DND-41 (cell line): Measurements from ENCODE around the gene FIGLA.

Experiments
- ATAC-seq: fragments of 200-7000 bp; cut with Tn5 transposase; 3 replicates; pipeline ENCODE4 v1.9.1; 2021; ENCODE audit warnings: low read depth; ENCODE audit not compliant: insufficient read depth
- DNase-seq: peaks from one replicate; pipeline ENCODE4 v3.0.0-alpha.2; 2020
- H2AFZ ChIP-seq: 2 replicates; pipeline ENCODE4 v1.6.0; 2012; ENCODE audit warnings: low read depth, low read length
- H3K27ac ChIP-seq: 2 replicates; pipeline ENCODE4 v1.5.1; 2012; ENCODE audit warnings: low read length, inconsistent platforms
- H3K27me3 ChIP-seq: fragments of 200-600 bp; sonication (generic); 2 replicates; pipeline ENCODE4 v1.6.0; 2012; ENCODE audit warnings: low read length, mild to moderate bottlenecking, inconsistent platforms; ENCODE audit not compliant: insufficient read depth, poor library complexity
- H3K36me3 ChIP-seq: 2 replicates; pipeline ENCODE4 v1.5.1; 2012; ENCODE audit warnings: low read length, inconsistent platforms; ENCODE audit not compliant: insufficient read depth
- H3K4me1 ChIP-seq: 2 replicates; pipeline ENCODE4 v1.5.1; 2012; ENCODE audit warnings: mild to moderate bottlenecking, low read length; ENCODE audit not compliant: insufficient read depth
- H3K4me2 ChIP-seq: 2 replicates; pipeline ENCODE4 v1.6.0; 2012; ENCODE audit warnings: mild to moderate bottlenecking, moderate library complexity, low read length, inconsistent platforms; ENCODE audit not compliant: insufficient read depth
- H3K4me3 ChIP-seq, 2 experiments: fragments of 200-600 bp in 1 of 2; shearing (Covaris generic) in 1 of 2; 2 replicates each; pipeline ENCODE4 v1.5.1; 2012 to 2016; ENCODE audit warnings: inconsistent platforms in 2 of 2, low read length in 2 of 2, mild to moderate bottlenecking in 2 of 2, low read depth in 1 of 2, moderate library complexity in 1 of 2
- H3K79me2 ChIP-seq: 2 replicates; pipeline ENCODE4 v1.6.0; 2012; ENCODE audit warnings: low read length, inconsistent platforms; ENCODE audit not compliant: insufficient read depth
- H3K9ac ChIP-seq: 2 replicates; pipeline ENCODE4 v1.6.0; 2012; ENCODE audit warnings: low read depth, mild to moderate bottlenecking, inconsistent platforms, low read length, moderate library complexity
- H3K9me3 ChIP-seq: 2 replicates; pipeline ENCODE4 v1.5.1; 2012; ENCODE audit warnings: low read length, moderate library complexity, mild to moderate bottlenecking, inconsistent platforms; ENCODE audit not compliant: insufficient read depth, severe bottlenecking
- H4K20me1 ChIP-seq: 2 replicates; pipeline ENCODE4 v1.6.0; 2012; ENCODE audit warnings: low read length; ENCODE audit not compliant: insufficient read depth
- EZH2 ChIP-seq: IDR thresholded peaks from 3 replicates; pipeline ENCODE4 v1.6.1; 2012; ENCODE audit warnings: borderline replicate concordance, low read depth, mild to moderate bottlenecking, moderate library complexity, low read length, inconsistent platforms; ENCODE audit not compliant: severe bottlenecking
- TF ChIP-seq, protein P1 (sequence below): IDR thresholded peaks from 2 replicates; pipeline ENCODE4 v1.5.1; 2012; ENCODE audit warnings: borderline replicate concordance, low read length, moderate library complexity, mild to moderate bottlenecking; ENCODE audit not compliant: poor library complexity, severe bottlenecking; ENCODE audit errors: extremely low read depth

The FIGLA gene

DNA sequence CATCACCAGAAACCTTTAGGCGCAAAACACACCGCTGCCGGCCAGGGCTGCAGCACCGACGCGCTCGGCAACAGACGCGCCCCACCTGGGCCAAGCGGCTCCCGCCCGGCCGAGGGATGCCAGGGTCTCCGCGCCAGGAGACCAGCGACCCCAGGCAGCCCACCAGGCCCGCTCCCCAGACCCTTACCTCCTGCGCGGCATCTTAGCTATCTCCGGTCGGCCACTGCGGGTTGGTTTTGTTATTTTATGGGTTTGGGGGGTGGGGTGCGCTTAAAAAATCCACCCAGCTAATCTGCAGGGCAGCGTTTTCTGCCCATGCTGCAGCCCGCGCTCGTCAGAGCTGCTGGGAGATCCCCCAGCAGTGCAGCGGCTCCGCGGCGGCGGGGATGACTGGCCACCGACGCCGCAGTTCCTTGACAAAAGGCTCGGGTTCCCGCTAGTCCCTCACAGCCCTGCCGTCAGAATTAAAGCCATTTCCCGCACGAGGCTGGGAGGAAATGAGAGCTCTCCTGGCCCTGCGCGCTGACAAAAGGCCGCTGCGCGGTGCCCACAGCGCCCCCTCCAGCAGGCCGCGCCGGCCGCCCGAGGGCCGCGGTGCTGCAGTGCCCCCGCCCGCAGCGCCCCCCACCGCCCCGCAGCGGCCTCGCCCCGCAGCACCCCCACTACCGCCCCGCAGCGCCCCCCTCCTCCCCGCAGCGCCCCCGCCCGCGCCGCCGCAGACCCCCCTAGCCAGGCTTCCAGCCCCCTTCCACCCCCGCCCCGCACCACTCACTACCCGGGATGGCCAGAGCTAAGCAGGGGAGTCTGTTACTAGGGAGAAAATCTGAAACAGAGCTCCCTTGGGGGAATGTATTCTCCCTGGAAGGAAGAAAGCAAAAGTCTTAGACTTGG is 22.5 kb downstream of the FIGLA start, which contains the start of gene ADD2:
TSS of gene ADD2 (minus strand) at position 502 of the 891 bp plus-strand sequence. CDS start 61,792 bp downstream, outside the sequence.
- Histone ChIP-seq H3K36me3 (no peaks in the 10 kb centered on the region), H3K27ac (no peak within 1 kb of the TSS), H3K79me2 (no peaks in the 10 kb centered on the region), H3K9ac (no peak within 1 kb of the TSS), H3K4me1 (no peaks in the 10 kb centered on the region), H3K4me3 (no peak within 1 kb of the TSS), H3K27me3 (peaks cover 6% of the 10 kb centered on the region), H3K4me2 (no peak within 1 kb of the TSS), H4K20me1 (no peaks in the 10 kb centered on the region), H3K9me3 (no peaks in the 10 kb centered on the region), H2AFZ (no peak within 1 kb of the TSS)
- no peak for DNase-seq
- TF ChIP-seq EZH2 = no peak
- TF ChIP-seq, protein P1, sequence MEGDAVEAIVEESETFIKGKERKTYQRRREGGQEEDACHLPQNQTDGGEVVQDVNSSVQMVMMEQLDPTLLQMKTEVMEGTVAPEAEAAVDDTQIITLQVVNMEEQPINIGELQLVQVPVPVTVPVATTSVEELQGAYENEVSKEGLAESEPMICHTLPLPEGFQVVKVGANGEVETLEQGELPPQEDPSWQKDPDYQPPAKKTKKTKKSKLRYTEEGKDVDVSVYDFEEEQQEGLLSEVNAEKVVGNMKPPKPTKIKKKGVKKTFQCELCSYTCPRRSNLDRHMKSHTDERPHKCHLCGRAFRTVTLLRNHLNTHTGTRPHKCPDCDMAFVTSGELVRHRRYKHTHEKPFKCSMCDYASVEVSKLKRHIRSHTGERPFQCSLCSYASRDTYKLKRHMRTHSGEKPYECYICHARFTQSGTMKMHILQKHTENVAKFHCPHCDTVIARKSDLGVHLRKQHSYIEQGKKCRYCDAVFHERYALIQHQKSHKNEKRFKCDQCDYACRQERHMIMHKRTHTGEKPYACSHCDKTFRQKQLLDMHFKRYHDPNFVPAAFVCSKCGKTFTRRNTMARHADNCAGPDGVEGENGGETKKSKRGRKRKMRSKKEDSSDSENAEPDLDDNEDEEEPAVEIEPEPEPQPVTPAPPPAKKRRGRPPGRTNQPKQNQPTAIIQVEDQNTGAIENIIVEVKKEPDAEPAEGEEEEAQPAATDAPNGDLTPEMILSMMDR = no peak
- ATAC-seq = no peak

DNA sequence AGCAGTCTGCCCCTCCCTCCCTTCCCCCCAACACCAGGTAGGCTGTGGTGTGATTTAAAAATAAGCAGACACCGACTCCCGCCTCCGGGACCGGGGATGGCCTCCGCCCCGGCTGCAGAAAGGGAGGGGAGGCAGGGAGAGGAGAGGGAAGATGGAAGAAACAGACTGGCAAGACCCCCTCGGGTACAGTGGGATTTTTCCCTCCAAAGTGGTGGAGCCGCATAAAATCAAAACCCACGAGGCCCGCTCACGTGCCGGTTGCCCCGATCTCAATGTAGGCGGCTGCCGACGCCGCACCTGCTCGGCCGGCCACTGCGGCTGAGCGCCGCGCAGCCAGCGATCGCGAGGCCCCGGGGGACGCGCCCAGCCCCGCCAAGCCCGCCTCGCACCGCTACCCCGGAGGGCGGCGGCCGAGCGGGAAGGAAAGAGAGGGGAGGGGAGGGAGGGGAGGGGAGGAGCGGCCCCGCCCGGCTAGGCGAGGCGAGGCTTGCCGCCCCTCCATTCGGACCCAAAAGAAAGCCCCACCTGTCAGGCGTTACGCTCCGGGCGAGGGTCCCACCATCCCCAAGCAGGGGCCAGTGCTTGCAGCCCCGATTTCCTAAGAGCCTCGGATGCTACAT is 23.3 kb downstream of the FIGLA start:
- Histone ChIP-seq H3K4me2 (no peak overlapping the region), H3K4me1 (no peaks in the 10 kb centered on the region), H3K9ac (no peak overlapping the region), H3K9me3 (no peaks in the 10 kb centered on the region), H3K27me3 (peaks cover 6% of the 10 kb centered on the region), H3K4me3 (no peak overlapping the region), H3K27ac (no peak overlapping the region), H3K79me2 (no peaks in the 10 kb centered on the region), H2AFZ (no peak overlapping the region), H4K20me1 (no peaks in the 10 kb centered on the region), H3K36me3 (no peaks in the 10 kb centered on the region)
- no peak for ATAC-seq
- no peak for DNase-seq
- TF ChIP-seq EZH2 = no peak
- TF ChIP-seq, protein P1 = no peak

DNA sequence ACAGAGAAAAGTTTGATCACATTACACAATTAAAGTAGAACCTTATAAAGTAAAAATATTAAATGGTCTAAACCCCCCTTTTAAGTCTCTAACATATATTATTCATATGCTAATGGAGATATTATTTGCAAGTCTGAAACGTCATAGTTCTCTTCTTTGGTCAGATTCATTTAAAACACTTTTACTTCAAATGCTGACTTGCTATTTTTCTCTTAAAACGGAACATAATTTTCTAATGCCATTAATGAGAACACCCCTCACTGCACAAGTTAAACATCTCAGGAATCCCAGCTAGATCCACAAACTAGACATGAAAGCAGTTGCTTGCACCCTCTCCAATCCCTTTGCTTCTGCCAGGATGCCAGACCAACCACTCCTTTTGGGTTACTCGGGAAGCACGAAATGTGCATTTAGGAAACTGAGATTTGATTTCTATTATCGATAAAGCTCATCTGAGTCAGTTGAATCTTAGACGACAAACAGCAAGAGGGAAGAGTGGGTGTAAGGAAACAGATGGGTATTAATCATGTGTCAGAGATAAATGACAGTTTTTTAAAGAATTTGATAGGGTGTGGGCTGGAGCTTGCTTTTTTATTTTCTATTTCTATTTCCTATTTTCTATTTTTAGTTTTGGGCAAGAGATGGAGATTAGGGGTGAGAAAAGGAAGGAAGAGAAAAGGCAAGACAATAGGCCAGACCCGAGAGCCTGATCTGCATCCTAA is 23.9 kb downstream of the FIGLA start:
- Histone ChIP-seq H3K36me3 (no peaks in the 10 kb centered on the region), H3K4me2 (no peak overlapping the region), H3K79me2 (no peaks in the 10 kb centered on the region), H3K27ac (no peak overlapping the region), H2AFZ (no peak overlapping the region), H3K4me3 (no peak overlapping the region), H3K27me3 (peaks cover 6% of the 10 kb centered on the region), H3K9ac (no peak overlapping the region), H3K4me1 (no peaks in the 10 kb centered on the region), H3K9me3 (no peaks in the 10 kb centered on the region), H4K20me1 (no peaks in the 10 kb centered on the region)
- DNase-seq (no peak), ATAC-seq (no peak)
- TF ChIP-seq, protein P1 = no peak
- TF ChIP-seq EZH2 = no peak
